HepG2 (cell line): ENCODE data around the gene SOX13. TPM values are rescaled to one million over a fixed set of nuclear protein-coding genes. Genes with fewer than 3 reads are reported as not detected.
A peak's percentile ranks its signal among the peaks of the same experiment; 100 is the strongest.

Source experiments
- AGO2 ChIP-seq: fragments of 200-400 bp; formaldehyde crosslinking; optimal IDR thresholded peaks from 2 replicates; pipeline ENCODE3; 2017; ENCODE audit warnings: mild to moderate bottlenecking, low read depth, low read length, moderate library complexity
- FOXJ3 ChIP-seq: sonication (generic); formaldehyde crosslinking; IDR thresholded peaks from 2 replicates; pipeline ENCODE4 v1.4.0; 2020; ENCODE audit warnings: missing genetic modification reagents, mild to moderate bottlenecking, borderline replicate concordance
- MIER3 ChIP-seq: IDR thresholded peaks from 2 replicates; pipeline ENCODE4 v1.6.1; 2016; ENCODE audit warnings: missing compliant biosample characterization, borderline replicate concordance
- NONO ChIP-seq, 2 experiments: fragments of 450-650 bp in 1 of 2; sonication (generic) in 1 of 2; formaldehyde crosslinking in 1 of 2; IDR thresholded peaks in 1 of 2; conservative IDR thresholded peaks in 1 of 2; 2 replicates each; pipeline versions ENCODE4 v1.6.1 to v1.8.0; 2017 to 2022; ENCODE audit warnings: mild to moderate bottlenecking in 1 of 2, missing genetic modification reagents in 1 of 2, moderate library complexity in 1 of 2
- POLR2AphosphoS5 ChIP-seq: IDR thresholded peaks from 2 replicates; pipeline ENCODE4 v1.6.1; 2012; ENCODE audit warnings: low read depth, low read length
- SATB2 ChIP-seq: sonication (generic); formaldehyde crosslinking; IDR thresholded peaks from 2 replicates; pipeline ENCODE4 v1.5.0; 2020; ENCODE audit warnings: missing genetic modification reagents
- SMAD1 ChIP-seq: sonication (generic); formaldehyde crosslinking; IDR thresholded peaks from 2 replicates; pipeline ENCODE4 v1.4.0; 2020; ENCODE audit warnings: missing genetic modification reagents, low read depth, mild to moderate bottlenecking, borderline replicate concordance
- SP5 ChIP-seq: IDR thresholded peaks from 2 replicates; pipeline ENCODE4 v1.6.1; 2016; ENCODE audit warnings: low read depth, borderline replicate concordance
- ZFP36L2 ChIP-seq: sonication (generic); formaldehyde crosslinking; IDR thresholded peaks from 2 replicates; pipeline ENCODE4 v1.4.0; 2020; ENCODE audit warnings: missing genetic modification reagents
- ZNF260 ChIP-seq: sonication (generic); formaldehyde crosslinking; IDR thresholded peaks from 2 replicates; pipeline ENCODE4 v1.4.0; 2020; ENCODE audit warnings: missing genetic modification reagents, low read depth, mild to moderate bottlenecking, borderline replicate concordance
- ZSCAN21 ChIP-seq: sonication (generic); formaldehyde crosslinking; IDR thresholded peaks from 2 replicates; pipeline ENCODE4 v1.8.0; 2022; ENCODE audit warnings: mild to moderate bottlenecking, missing genetic modification reagents, moderate library complexity, borderline replicate concordance
- ZSCAN9 ChIP-seq: IDR thresholded peaks from 2 replicates; pipeline ENCODE4 v1.6.1; 2016; ENCODE audit warnings: borderline replicate concordance
- polyA plus RNA-seq, 8 experiments: library from polyadenylated mRNA; depleted of rRNA in 3 of 8; stranded (reverse) in 7 of 8; unstranded in 1 of 8; fragments of >200 nt; fragmentation: Illumina TruSeq in 4 of 8; extraction: Trizol in 4 of 8; gene quantifications; 2 replicates each; pipeline versions ENCODE4 v1.2.1 to v1.2.3, GENCODE V29; 2011 to 2016; ENCODE audit warnings: low read depth in 4 of 8, missing spikeins in 1 of 8, mixed read lengths in 1 of 8; ENCODE audit not compliant: insufficient read depth in 1 of 8
- total RNA-seq, 5 experiments: library from RNA; depleted of rRNA; stranded (reverse); fragments of >200 nt; fragmentation: Illumina TruSeq; extraction: Trizol; gene quantifications; 2 replicates each; pipeline ENCODE4 v1.2.3, GENCODE V29; 2016; ENCODE audit warnings: low read depth in 1 of 5
- TF ChIP-seq, protein P1 (sequence below): sonication (generic); formaldehyde crosslinking; IDR thresholded peaks from 2 replicates; pipeline ENCODE4 v1.4.0; 2020; ENCODE audit warnings: low read depth, missing genetic modification reagents
- TF ChIP-seq, protein P2 (sequence below): sonication (generic); formaldehyde crosslinking; IDR thresholded peaks from 2 replicates; pipeline ENCODE4 v1.4.0; 2020; ENCODE audit warnings: mild to moderate bottlenecking, missing genetic modification reagents
- TF ChIP-seq, protein P3 (sequence below): IDR thresholded peaks from 2 replicates; pipeline ENCODE4 v1.4.0; 2020; ENCODE audit warnings: mild to moderate bottlenecking, missing genetic modification reagents

Gene SOX13
- total and polyA plus RNA-seq, 2 of the 13 experiments (the other 11 are each of a cell fraction or from before 2014, with no cell fraction given): 13.3 to 15.8 TPM

DNA sequence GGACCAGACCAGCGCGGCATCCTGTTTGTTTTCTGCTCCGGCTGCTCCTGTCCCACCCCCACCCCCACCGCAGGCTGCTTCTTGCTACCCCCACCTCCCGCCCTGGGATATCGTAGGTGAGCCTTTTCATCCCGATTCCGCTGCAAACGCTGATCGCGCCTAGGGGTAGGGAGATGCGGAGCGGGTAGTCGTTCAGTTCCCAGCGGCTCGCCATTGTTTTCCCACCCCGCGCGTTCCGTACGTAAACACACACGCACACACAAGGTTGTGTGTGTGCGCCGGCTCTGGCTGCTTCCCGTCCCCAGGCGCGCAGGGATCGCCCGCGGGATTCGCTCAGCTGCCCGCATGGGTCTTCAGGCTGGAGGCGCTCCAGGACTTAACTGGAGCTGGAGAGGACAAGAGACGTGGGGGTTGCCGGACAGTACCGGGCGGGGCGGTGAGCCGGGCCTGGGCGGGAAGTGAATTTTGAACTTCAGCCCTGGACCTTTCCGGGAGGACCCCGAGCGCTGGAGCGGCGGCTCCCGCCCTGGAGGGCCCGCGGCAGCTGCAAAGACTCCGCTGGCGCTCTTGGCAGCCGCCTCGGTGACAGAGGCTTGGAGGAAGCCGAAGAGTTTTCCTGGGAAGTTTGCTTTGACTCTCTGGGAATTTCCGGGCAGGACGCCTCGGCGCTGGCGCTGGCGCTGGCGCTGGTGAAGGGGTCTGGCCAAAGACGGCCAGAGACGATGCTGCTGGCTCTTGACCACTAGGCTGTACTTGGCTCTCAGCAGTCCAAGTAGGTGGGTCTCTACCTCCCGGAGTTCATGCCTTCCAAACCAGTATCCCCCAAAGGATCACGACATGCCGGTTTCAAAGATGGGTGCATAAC is 1.6 kb downstream of the SOX13 start (continued):
- TF ChIP-seq, protein P1, sequence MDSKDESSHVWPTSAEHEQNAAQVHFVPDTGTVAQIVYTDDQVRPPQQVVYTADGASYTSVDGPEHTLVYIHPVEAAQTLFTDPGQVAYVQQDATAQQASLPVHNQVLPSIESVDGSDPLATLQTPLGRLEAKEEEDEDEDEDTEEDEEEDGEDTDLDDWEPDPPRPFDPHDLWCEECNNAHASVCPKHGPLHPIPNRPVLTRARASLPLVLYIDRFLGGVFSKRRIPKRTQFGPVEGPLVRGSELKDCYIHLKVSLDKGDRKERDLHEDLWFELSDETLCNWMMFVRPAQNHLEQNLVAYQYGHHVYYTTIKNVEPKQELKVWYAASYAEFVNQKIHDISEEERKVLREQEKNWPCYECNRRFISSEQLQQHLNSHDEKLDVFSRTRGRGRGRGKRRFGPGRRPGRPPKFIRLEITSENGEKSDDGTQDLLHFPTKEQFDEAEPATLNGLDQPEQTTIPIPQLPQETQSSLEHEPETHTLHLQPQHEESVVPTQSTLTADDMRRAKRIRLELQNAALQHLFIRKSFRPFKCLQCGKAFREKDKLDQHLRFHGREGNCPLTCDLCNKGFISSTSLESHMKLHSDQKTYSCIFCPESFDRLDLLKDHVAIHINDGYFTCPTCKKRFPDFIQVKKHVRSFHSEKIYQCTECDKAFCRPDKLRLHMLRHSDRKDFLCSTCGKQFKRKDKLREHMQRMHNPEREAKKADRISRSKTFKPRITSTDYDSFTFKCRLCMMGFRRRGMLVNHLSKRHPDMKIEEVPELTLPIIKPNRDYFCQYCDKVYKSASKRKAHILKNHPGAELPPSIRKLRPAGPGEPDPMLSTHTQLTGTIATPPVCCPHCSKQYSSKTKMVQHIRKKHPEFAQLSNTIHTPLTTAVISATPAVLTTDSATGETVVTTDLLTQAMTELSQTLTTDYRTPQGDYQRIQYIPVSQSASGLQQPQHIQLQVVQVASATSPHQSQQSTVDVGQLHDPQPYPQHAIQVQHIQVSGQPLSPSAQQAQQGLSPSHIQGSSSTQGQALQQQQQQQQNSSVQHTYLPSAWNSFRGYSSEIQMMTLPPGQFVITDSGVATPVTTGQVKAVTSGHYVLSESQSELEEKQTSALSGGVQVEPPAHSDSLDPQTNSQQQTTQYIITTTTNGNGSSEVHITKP: no peak
- TF ChIP-seq SP5 (CRISPR knock-in tag) (peak; percentile 83; the same call in 1 of the 2 replicates), FOXJ3 (CRISPR knock-in tag) (peak; percentile 73), POLR2AphosphoS5 (peak; percentile 66), SMAD1 (CRISPR knock-in tag) (no peak), NONO (IDR thresholded peaks at IDR 0.05) (no peak), NONO (CRISPR knock-in tag; conservative IDR thresholded peaks at IDR 0.05) (no peak; the same call in 1 of the 2 replicates), ZNF260 (CRISPR knock-in tag) (no peak), SATB2 (CRISPR knock-in tag) (no peak), ZSCAN9 (CRISPR knock-in tag) (0 out of 2 replicates have a peak, but pooled peaks have one; percentile 15), ZSCAN21 (CRISPR knock-in tag) (no peak), AGO2 (peak; percentile 65), ZFP36L2 (no peak), MIER3 (CRISPR knock-in tag) (no peak)
- TF ChIP-seq, protein P2, sequence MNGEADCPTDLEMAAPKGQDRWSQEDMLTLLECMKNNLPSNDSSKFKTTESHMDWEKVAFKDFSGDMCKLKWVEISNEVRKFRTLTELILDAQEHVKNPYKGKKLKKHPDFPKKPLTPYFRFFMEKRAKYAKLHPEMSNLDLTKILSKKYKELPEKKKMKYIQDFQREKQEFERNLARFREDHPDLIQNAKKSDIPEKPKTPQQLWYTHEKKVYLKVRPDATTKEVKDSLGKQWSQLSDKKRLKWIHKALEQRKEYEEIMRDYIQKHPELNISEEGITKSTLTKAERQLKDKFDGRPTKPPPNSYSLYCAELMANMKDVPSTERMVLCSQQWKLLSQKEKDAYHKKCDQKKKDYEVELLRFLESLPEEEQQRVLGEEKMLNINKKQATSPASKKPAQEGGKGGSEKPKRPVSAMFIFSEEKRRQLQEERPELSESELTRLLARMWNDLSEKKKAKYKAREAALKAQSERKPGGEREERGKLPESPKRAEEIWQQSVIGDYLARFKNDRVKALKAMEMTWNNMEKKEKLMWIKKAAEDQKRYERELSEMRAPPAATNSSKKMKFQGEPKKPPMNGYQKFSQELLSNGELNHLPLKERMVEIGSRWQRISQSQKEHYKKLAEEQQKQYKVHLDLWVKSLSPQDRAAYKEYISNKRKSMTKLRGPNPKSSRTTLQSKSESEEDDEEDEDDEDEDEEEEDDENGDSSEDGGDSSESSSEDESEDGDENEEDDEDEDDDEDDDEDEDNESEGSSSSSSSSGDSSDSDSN (CRISPR knock-in tag): peak; percentile 97
- TF ChIP-seq, protein P3, sequence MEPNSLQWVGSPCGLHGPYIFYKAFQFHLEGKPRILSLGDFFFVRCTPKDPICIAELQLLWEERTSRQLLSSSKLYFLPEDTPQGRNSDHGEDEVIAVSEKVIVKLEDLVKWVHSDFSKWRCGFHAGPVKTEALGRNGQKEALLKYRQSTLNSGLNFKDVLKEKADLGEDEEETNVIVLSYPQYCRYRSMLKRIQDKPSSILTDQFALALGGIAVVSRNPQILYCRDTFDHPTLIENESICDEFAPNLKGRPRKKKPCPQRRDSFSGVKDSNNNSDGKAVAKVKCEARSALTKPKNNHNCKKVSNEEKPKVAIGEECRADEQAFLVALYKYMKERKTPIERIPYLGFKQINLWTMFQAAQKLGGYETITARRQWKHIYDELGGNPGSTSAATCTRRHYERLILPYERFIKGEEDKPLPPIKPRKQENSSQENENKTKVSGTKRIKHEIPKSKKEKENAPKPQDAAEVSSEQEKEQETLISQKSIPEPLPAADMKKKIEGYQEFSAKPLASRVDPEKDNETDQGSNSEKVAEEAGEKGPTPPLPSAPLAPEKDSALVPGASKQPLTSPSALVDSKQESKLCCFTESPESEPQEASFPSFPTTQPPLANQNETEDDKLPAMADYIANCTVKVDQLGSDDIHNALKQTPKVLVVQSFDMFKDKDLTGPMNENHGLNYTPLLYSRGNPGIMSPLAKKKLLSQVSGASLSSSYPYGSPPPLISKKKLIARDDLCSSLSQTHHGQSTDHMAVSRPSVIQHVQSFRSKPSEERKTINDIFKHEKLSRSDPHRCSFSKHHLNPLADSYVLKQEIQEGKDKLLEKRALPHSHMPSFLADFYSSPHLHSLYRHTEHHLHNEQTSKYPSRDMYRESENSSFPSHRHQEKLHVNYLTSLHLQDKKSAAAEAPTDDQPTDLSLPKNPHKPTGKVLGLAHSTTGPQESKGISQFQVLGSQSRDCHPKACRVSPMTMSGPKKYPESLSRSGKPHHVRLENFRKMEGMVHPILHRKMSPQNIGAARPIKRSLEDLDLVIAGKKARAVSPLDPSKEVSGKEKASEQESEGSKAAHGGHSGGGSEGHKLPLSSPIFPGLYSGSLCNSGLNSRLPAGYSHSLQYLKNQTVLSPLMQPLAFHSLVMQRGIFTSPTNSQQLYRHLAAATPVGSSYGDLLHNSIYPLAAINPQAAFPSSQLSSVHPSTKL: peak; percentile 59; the same call in 1 of the 2 replicates
